OCI-LY3 (cell line): ENCODE measurements around the gene TFDP1.

Experiments used
- CTCF ChIP-seq: fragments of 200-600, 300-600 bp; sonication (generic); IDR thresholded peaks from 2 replicates; pipeline ENCODE4 v1.5.1; 2014; ENCODE audit warnings: antibody characterized with exemption, low read length, low read depth
- EZH2phosphoT487 ChIP-seq: fragments of 200-600 bp; shearing (Covaris generic); IDR thresholded peaks from 2 replicates; pipeline ENCODE4 v1.6.1; 2018; ENCODE audit warnings: antibody characterized with exemption, mixed run types, low read depth

GRCh38 chr13:113623491-113624234, 39.1 kb downstream of the TFDP1 start:
- TF ChIP-seq CTCF, result no peak
- no peak for TF ChIP-seq EZH2phosphoT487
